Cardiac fibroblast (primary cell): ENCODE data around the gene SELE.
"Not testable (repeated sequence)": the region's sequence is repeated elsewhere in the genome, so short reads cannot be mapped to it uniquely, and the experiment has no call there.

Source experiments
- DNase-seq, 2 donors: peaks; one replicate each; pipeline versions ENCODE4 v3.0.0 to v3.0.0-alpha.2; 2010; ENCODE audit warnings: low read depth in 2 of 2
- H3K4me3 ChIP-seq, 2 donors: replicated peaks in 1 of 2; 1 replicate in 1 of 2; 2 replicates in 1 of 2; pipeline ENCODE4 v1.5.1; 2011; ENCODE audit warnings: low read depth in 2 of 2, low read length in 2 of 2, mild to moderate bottlenecking in 2 of 2, moderate library complexity in 1 of 2
- TF ChIP-seq, protein P1 (sequence below): IDR thresholded peaks from one replicate; pipeline ENCODE4 v1.5.1; 2011; ENCODE audit warnings: low read depth, mild to moderate bottlenecking, low read length, inconsistent platforms

The SELE gene

GRCh38 chr1:169726851-169727250 lies 7.0 kb downstream of the SELE start:
- TF ChIP-seq, protein P1, sequence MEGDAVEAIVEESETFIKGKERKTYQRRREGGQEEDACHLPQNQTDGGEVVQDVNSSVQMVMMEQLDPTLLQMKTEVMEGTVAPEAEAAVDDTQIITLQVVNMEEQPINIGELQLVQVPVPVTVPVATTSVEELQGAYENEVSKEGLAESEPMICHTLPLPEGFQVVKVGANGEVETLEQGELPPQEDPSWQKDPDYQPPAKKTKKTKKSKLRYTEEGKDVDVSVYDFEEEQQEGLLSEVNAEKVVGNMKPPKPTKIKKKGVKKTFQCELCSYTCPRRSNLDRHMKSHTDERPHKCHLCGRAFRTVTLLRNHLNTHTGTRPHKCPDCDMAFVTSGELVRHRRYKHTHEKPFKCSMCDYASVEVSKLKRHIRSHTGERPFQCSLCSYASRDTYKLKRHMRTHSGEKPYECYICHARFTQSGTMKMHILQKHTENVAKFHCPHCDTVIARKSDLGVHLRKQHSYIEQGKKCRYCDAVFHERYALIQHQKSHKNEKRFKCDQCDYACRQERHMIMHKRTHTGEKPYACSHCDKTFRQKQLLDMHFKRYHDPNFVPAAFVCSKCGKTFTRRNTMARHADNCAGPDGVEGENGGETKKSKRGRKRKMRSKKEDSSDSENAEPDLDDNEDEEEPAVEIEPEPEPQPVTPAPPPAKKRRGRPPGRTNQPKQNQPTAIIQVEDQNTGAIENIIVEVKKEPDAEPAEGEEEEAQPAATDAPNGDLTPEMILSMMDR = no peak
- no peak overlapping the region for H3K4me3 ChIP-seq
- no peak for DNase-seq

DNA sequence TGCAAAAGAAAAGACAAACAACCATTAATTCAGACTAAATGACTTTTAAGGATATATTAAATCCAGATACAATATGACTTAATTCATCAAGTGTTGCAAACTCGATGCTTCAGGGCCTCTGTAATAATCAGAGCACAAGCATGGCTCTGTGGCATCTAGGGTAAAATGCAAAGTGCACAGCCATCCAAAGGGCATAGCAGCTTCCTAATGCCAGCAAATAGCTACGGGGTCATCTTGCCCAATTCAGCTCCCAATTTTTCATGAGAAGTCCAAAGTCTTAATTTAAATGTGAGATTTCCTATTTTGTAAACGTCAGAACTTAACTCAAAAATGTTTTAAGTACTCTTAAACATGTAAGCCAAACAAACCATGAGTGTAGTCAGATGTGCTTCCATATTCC lies 7.9 kb downstream of the SELE start:
- H3K4me3 ChIP-seq = no peak overlapping the region
- DNase-seq = no peak
- TF ChIP-seq, protein P1 = no peak

DNA sequence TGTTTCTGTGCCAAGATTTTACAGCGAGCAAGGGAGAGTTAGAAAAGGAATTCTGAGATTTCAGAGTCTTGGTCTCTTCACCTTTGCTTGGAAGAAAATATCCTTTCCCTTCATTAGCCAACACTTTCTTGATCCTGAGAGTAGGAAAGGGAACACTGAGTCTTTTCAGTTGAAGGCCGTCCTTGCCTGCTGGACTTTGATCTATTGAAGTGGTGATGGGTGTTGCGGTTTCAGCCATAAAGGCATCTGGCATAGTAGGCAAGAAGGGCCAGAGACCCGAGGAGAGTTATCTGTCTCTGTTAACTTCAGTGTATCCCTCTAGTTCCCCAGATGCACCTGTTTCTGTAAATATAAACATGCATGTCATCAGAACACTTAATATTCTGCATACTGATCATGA lies 9.7 kb downstream of the SELE start:
- TF ChIP-seq, protein P1 = no peak
- no peak overlapping the region for H3K4me3 ChIP-seq
- no peak for DNase-seq

DNA sequence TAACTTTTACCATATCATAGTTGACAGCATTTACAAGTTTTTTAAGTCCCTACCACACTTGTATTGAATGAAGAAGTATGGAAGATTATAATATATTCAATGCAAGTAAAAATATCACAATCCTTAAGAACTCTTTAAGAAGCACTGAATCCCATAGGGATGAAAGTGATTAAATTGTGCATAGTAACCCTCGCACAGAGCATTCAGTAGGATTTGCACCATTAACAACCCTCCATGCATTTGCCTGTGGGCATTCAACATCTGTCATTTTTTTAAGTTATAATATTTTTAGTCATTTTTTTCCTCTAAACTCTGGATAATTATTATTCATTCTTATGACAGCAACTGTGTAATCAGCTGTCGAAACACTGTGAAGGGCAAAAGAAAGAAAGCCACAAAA lies 10.1 kb downstream of the SELE start:
- no peak for DNase-seq
- no peak overlapping the region for H3K4me3 ChIP-seq
- TF ChIP-seq, protein P1 = no peak

GRCh38 chr1:169722779-169723178 lies 11.1 kb downstream of the SELE start:
- no peak overlapping the region for H3K4me3 ChIP-seq
- DNase-seq = no peak
- TF ChIP-seq, protein P1 = no peak

DNA sequence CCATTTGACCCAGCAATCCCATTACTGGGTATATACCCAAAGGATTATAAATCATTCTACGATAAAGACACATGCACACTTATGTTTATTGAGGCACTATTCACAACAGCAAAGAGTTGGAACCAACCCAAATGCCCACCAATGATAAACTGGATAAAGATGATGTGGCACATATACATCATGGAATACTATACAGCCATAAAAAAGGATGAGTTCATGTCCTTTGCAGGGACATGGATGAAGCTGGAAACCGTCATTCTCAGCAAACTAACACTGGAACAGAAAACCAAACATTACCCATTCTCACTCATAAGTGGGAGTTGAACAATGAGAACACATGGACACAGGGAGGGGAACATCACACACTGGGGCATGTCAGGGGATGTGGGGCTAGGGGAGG lies 18.8 kb downstream of the SELE start:
- H3K4me3 ChIP-seq = not testable (repeated sequence)

GRCh38 chr1:169713090-169713489 lies 20.8 kb downstream of the SELE start:
- not testable (repeated sequence) for DNase-seq, H3K4me3 ChIP-seq

More for the DNA sequence above, 18.8 kb downstream of the SELE start:
- not testable (repeated sequence) for DNase-seq

DNA sequence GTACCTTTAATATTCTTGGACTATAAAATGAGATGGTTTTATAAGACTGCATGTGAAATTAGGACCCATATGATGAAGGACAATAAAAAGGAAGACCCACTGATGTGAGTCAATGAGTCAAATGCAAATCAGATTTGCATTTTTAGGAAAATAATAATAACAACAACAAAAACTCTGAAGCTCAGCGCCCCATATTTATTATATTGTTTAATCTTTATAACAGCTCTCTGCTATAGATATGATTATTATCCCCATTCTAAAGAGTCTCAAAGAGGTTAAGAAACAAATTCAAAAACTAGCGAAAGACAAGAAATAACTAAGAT lies 21.6 kb downstream of the SELE start:
- H3K4me3 ChIP-seq = no peak overlapping the region
- no peak for DNase-seq
- TF ChIP-seq, protein P1 = no peak
